Measurements from ENCODE around the gene PDCL2. TPM values are rescaled to one million over a fixed set of nuclear protein-coding genes. Genes with fewer than 3 reads are reported as not detected.

The PDCL2 gene
- total and polyA plus RNA-seq, 4 donors: not detected

DNA sequence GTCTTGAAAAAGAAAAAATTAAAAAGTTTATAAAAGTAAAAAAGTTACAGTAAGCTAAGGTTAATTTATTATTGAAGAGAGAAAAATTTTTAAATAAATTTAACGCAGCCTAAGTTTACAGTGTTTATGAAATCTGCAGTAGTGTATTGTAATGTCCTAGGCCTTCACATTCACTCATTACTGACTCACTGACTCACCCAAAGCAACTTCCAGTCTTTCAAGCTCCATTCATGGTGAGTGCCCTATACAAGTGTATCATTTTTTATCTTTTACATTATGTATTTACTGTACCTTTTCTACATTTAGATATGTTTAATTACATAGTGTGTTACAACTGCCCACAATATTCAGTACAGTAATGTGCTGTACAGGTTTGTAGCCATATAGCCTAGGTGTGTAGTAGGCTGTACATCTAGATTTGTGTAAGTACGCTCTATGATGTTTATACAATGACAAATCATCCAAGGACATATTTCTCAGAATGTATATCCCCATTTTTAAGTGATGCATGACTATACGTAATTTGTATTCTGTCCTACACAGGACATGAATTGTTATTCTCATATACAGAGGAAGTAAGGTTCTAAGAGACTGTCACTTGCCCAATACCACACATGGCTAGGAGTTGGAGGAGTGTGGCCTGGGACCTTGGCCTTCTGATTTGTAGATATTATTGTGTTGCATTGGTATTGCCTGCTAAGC is 19.5 kb upstream of the PDCL2 start:
- H3K27me3 ChIP-seq (ENCODE audit: control insufficient read depth in 3 of 3, insufficient read depth in 3 of 3, low read length in 2 of 3): no peaks in the 10 kb centered on the region
- no peak for DNase-seq
- H3K27ac ChIP-seq (ENCODE audit: low read depth in 1 of 2, low read length in 1 of 2): no peak overlapping the region
- H3K4me1 ChIP-seq (ENCODE audit: control insufficient read depth in 5 of 5, insufficient read depth in 5 of 5, low read length in 5 of 5): no peaks in the 10 kb centered on the region
- H3K4me3 ChIP-seq: no peak overlapping the region
- no peaks in the 10 kb centered on the region for H3K36me3 ChIP-seq (ENCODE audit: control insufficient read depth in 4 of 4, insufficient read depth in 4 of 4, low read length in 4 of 4)
- TF ChIP-seq, protein P1, sequence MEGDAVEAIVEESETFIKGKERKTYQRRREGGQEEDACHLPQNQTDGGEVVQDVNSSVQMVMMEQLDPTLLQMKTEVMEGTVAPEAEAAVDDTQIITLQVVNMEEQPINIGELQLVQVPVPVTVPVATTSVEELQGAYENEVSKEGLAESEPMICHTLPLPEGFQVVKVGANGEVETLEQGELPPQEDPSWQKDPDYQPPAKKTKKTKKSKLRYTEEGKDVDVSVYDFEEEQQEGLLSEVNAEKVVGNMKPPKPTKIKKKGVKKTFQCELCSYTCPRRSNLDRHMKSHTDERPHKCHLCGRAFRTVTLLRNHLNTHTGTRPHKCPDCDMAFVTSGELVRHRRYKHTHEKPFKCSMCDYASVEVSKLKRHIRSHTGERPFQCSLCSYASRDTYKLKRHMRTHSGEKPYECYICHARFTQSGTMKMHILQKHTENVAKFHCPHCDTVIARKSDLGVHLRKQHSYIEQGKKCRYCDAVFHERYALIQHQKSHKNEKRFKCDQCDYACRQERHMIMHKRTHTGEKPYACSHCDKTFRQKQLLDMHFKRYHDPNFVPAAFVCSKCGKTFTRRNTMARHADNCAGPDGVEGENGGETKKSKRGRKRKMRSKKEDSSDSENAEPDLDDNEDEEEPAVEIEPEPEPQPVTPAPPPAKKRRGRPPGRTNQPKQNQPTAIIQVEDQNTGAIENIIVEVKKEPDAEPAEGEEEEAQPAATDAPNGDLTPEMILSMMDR (IDR thresholded peaks at IDR 0.05; ENCODE audit: control extremely low read depth, extremely low read depth): no peak
- ATAC-seq (ENCODE audit: insufficient read depth, low FRiP score): no peak
- H3K9ac ChIP-seq (ENCODE audit: insufficient read depth in 1 of 2, low read length in 2 of 2): no peak overlapping the region
- no peaks in the 10 kb centered on the region for H3K9me3 ChIP-seq (ENCODE audit: control insufficient read depth in 4 of 4, insufficient read depth in 3 of 4, low read length in 3 of 4)
- WGBS, 2 donors: 89 to 95% methylated on average over 3 of the region's 3 CpGs

DNA sequence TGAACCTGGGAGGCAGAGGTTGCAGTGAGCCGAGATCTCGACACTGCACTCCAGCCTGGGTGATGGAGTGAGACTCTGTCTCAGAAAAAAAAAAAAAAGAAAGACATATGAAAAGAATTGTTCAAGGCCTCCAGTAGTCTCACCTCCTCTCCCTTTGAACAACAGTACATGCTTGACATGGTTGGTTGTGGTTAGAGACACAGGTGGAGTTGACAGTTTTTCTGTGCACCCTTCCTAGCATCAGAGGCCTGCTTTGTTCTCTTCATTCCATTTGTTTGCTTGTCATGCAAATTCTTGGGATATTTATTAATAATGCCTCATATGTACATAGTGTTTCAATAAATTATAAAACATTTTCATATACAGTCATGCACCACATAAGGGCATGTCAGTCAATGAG is 18.3 kb upstream of the PDCL2 start:
- 91 to 100% methylated on average over 2 of the region's 2 CpGs for WGBS, 2 donors
- Histone ChIP-seq H3K27ac (ENCODE audit: low read depth in 1 of 2, low read length in 1 of 2) (no peak overlapping the region), H3K9ac (ENCODE audit: insufficient read depth in 1 of 2, low read length in 2 of 2) (no peak overlapping the region), H3K9me3 (ENCODE audit: control insufficient read depth in 4 of 4, insufficient read depth in 3 of 4, low read length in 3 of 4) (no peaks in the 10 kb centered on the region), H3K36me3 (ENCODE audit: control insufficient read depth in 4 of 4, insufficient read depth in 4 of 4, low read length in 4 of 4) (no peaks in the 10 kb centered on the region), H3K4me1 (ENCODE audit: control insufficient read depth in 5 of 5, insufficient read depth in 5 of 5, low read length in 5 of 5) (no peaks in the 10 kb centered on the region), H3K27me3 (ENCODE audit: control insufficient read depth in 3 of 3, insufficient read depth in 3 of 3, low read length in 2 of 3) (no peaks in the 10 kb centered on the region), H3K4me3 (no peak overlapping the region)
- DNase-seq (no peak), ATAC-seq (ENCODE audit: insufficient read depth, low FRiP score) (no peak)
- TF ChIP-seq, protein P1 (IDR thresholded peaks at IDR 0.05; ENCODE audit: control extremely low read depth, extremely low read depth): no peak

DNA sequence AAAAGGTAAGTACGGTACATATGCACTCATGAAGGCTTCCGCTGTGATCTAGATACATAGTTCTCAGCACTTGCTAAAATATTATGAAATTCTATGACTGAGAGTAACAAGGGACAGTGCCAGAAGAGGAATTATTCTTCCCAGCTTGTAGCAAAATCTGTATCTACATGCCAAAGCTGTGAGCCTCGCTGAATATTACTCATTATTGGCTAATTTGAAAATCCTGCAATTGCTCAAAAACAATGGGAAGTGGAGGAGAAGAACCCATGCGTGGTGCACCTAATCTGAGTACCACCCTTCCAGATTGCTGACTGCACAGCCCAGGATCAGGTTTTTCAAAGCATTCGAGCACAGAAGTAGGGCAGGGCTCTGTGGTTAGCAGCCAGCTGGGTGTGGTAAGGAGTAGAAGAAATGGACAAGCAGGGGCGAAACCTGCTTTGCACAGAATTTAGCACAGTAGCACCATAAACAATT is 17.4 kb upstream of the PDCL2 start:
- H3K36me3 ChIP-seq (ENCODE audit: control insufficient read depth in 4 of 4, insufficient read depth in 4 of 4, low read length in 4 of 4): no peaks in the 10 kb centered on the region
- no peaks in the 10 kb centered on the region for H3K4me1 ChIP-seq (ENCODE audit: control insufficient read depth in 5 of 5, insufficient read depth in 5 of 5, low read length in 5 of 5)
- TF ChIP-seq, protein P1 (IDR thresholded peaks at IDR 0.05; ENCODE audit: control extremely low read depth, extremely low read depth): no peak
- no peak overlapping the region for H3K27ac ChIP-seq (ENCODE audit: low read depth in 1 of 2, low read length in 1 of 2)
- H3K9ac ChIP-seq (ENCODE audit: insufficient read depth in 1 of 2, low read length in 2 of 2): no peak overlapping the region
- 54 to 71% methylated on average over 6 of the region's 6 CpGs for WGBS, 2 donors
- ATAC-seq (ENCODE audit: insufficient read depth, low FRiP score): peak; percentile 77
- no peak overlapping the region for H3K4me3 ChIP-seq
- H3K27me3 ChIP-seq (ENCODE audit: control insufficient read depth in 3 of 3, insufficient read depth in 3 of 3, low read length in 2 of 3): no peaks in the 10 kb centered on the region
- no peaks in the 10 kb centered on the region for H3K9me3 ChIP-seq (ENCODE audit: control insufficient read depth in 4 of 4, insufficient read depth in 3 of 4, low read length in 3 of 4)
- no peak for DNase-seq

DNA sequence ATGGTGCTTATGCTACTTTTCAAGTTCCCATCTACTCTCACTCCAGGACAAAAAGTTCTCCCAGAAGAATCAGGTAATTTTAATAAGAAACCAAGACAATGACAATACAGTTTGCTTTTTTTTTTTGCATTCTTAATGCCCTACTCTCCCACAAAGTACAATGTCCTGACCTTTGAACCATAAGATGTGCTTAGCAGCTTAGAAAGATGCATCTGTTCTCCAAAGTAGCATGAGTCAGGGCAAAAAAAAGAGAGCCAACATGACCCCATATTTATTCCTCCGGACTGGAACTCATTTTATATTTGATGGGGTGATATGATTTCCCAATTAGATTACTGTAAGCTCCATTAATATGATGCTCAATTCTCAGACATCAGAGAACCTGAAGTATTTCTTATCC is 16.5 kb upstream of the PDCL2 start:
- DNase-seq: no peak
- no peak for ATAC-seq (ENCODE audit: insufficient read depth, low FRiP score)
- H3K27ac ChIP-seq (ENCODE audit: low read depth in 1 of 2, low read length in 1 of 2): no peak overlapping the region
- no peaks in the 10 kb centered on the region for H3K9me3 ChIP-seq (ENCODE audit: control insufficient read depth in 4 of 4, insufficient read depth in 3 of 4, low read length in 3 of 4)
- H3K4me3 ChIP-seq: no peak overlapping the region
- TF ChIP-seq, protein P1 (IDR thresholded peaks at IDR 0.05; ENCODE audit: control extremely low read depth, extremely low read depth): no peak
- no peaks in the 10 kb centered on the region for H3K27me3 ChIP-seq (ENCODE audit: control insufficient read depth in 3 of 3, insufficient read depth in 3 of 3, low read length in 2 of 3)
- no peak overlapping the region for H3K9ac ChIP-seq (ENCODE audit: insufficient read depth in 1 of 2, low read length in 2 of 2)
- no peaks in the 10 kb centered on the region for H3K4me1 ChIP-seq (ENCODE audit: control insufficient read depth in 5 of 5, insufficient read depth in 5 of 5, low read length in 5 of 5)
- no peaks in the 10 kb centered on the region for H3K36me3 ChIP-seq (ENCODE audit: control insufficient read depth in 4 of 4, insufficient read depth in 4 of 4, low read length in 4 of 4)
- WGBS, 2 donors: 78 to 93% methylated on average over 1 of the region's 1 CpG
